ENCODE data around the gene KCNH2. TPM values are rescaled to one million over a fixed set of nuclear protein-coding genes. Genes with fewer than 3 reads are reported as not detected.

The KCNH2 gene
- total RNA-seq, 1 donor, result 0.94 TPM

- Histone ChIP-seq H3K9me3 (ENCODE audit: low read depth, low read length) (no peaks in the 10 kb centered on the region), H3K27me3 (ENCODE audit: insufficient read depth, low read length) (peaks cover 12% of the 10 kb centered on the region), H3K4me3 (ENCODE audit: low read length) (no peak overlapping the region), H3K4me1 (ENCODE audit: insufficient read depth, low read length) (peaks cover 4% of the 10 kb centered on the region)
These were observed 23.1 kb downstream of the KCNH2 start for GRCh38 chr7:150954986-150955518.

GRCh38 chr7:150954201-150954985 lies 23.7 kb downstream of the KCNH2 start:
- no peaks in the 10 kb centered on the region for H3K4me1 ChIP-seq (ENCODE audit: insufficient read depth, low read length)
- H3K27me3 ChIP-seq (ENCODE audit: insufficient read depth, low read length), result peaks cover 10% of the 10 kb centered on the region
- no peak overlapping the region for H3K4me3 ChIP-seq (ENCODE audit: low read length)
- no peaks in the 10 kb centered on the region for H3K9me3 ChIP-seq (ENCODE audit: low read depth, low read length)

DNA sequence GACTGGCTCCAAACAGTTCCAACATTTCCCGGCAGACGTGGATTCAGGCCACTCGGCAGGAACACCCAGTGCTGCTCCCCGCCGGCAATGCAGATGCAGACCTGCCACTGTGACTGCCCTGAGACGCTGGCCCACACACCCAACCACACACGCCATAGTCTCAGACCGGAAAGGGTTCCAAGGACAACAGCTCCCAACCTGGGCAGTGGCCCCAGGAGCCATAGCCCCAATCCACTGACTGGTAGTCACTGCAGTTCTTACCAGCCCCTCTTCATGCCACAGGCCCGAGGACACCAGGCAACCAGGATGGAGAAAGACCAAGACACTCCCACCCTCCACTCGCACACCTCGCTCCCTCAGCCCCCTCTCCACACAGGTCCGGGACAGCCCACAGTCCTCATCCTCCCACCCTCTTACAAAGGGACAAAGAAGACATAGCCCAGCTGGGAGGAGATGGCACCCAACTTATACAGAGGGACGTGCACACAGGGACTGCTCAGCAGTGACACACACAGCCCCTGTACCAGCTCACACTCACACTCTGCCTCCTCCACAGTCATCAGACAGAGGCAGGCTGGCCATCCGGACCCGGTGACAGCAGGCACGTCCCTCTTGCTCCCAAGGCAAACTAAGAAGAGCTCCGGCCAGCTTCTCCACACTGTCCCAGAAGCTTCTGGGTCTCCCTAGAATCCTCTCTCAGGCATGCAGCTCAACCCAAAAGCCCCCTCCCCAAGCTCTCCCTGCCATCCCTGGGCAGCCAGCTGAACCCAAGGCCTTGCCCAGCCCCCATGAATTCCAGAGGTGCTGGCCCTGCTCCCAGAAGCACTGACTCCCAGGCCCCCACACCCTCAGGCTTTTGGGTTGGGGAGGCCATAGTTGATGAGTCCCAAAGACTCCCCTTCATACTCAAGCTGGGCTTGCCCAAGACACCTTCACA lies 24.8 kb downstream of the KCNH2 start:
- H3K27me3 ChIP-seq (ENCODE audit: insufficient read depth, low read length), result peaks cover 3% of the 10 kb centered on the region
- no peaks in the 10 kb centered on the region for H3K4me1 ChIP-seq (ENCODE audit: insufficient read depth, low read length)
- no peaks in the 10 kb centered on the region for H3K9me3 ChIP-seq (ENCODE audit: low read depth, low read length)
- no peak overlapping the region for H3K4me3 ChIP-seq (ENCODE audit: low read length)

DNA sequence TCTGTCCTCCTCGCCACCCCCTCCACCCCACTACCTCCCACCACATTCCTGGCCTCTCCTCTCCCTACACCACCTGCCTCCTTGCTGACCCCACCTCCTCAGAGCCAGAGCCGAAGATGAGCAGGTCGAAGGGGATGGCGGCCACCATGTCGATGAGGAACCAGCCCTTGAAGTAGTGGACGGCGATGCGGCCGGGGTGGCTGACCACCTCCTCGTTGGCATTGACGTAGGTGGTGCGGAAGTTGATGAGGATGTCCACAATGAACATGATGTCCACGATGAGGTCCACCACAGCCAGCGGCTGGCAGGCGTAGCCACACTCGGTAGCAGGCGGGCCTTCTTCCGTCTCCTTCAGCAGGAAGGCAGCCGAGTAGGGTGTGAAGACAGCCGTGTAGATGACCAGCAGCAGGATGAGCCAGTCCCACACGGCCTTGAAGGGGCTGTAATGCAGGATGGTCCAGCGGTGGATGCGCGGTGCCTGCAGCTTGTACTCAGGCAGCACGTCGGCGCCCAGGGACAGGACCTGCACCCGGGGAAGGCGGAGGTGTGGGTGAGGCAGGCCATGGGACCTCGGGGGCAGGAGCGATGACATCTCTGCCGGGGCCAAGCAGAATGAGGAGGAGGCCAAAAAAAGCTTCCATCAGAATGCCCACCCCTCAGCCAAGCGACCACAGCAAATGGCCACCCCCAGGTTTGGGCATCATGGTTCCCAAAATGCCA lies 25.6 kb downstream of the KCNH2 start:
- no peaks in the 10 kb centered on the region for H3K9me3 ChIP-seq (ENCODE audit: low read depth, low read length)
- H3K4me1 ChIP-seq (ENCODE audit: insufficient read depth, low read length), result no peaks in the 10 kb centered on the region
- no peak overlapping the region for H3K4me3 ChIP-seq (ENCODE audit: low read length)
- no peaks in the 10 kb centered on the region for H3K27me3 ChIP-seq (ENCODE audit: insufficient read depth, low read length)

- H3K27me3 ChIP-seq (ENCODE audit: insufficient read depth, low read length), result no peaks in the 10 kb centered on the region
- H3K4me3 ChIP-seq (ENCODE audit: low read length), result no peak overlapping the region
- no peaks in the 10 kb centered on the region for H3K9me3 ChIP-seq (ENCODE audit: low read depth, low read length)
- no peaks in the 10 kb centered on the region for H3K4me1 ChIP-seq (ENCODE audit: insufficient read depth, low read length)
These were observed 26.6 kb downstream of the KCNH2 start for GRCh38 chr7:150951521-150951920.

DNA sequence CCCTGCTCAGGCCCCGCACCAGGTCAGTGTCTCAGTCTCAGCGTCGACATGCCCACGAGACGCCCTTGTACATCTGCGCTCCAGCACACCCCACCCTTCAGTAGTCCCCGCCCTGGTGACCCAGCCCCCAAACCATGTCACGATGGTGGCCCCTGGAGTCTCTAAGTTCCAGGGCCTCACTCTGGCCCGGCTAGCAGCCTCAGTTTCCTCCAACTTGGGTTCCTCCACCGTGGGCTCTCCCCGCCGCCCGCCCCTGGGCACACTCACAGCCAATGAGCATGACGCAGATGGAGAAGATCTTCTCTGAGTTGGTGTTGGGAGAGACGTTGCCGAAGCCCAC lies 27.0 kb downstream of the KCNH2 start:
- Histone ChIP-seq H3K4me1 (ENCODE audit: insufficient read depth, low read length) (no peaks in the 10 kb centered on the region), H3K4me3 (ENCODE audit: low read length) (no peak overlapping the region), H3K9me3 (ENCODE audit: low read depth, low read length) (no peaks in the 10 kb centered on the region), H3K27me3 (ENCODE audit: insufficient read depth, low read length) (no peaks in the 10 kb centered on the region)

DNA sequence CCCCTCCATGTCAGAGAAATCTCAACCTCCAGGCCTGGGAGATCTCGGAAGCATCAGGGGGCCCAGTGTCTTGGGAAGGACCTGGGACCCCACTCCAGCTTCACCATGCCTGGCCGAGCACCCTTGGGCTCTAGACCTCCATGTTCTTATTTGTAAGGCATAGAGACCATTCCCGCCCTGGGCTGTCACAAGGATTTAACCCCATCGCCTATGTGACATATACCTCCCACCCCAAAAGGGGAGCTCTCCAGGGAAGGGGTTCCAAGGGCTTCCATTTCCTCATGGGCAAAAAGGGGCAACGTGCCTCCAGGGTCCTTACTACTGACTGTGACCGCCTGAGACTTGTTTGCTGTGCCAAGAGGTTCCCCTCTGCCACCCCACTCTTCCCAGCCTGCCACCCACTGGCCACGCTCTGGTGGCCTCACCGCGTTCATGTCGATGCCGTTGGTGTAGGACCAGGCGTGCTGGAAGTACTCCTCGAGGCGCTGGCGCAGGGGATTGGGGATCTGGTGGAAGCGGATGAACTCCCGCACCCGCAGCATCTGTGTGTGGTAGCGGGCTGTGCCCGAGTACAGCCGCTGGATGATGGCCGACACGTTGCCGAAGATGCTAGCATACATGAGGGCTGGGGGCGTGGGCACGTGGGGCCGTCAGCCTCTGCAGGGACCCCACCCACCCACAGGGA lies 27.5 kb downstream of the KCNH2 start:
- H3K4me3 ChIP-seq (ENCODE audit: low read length), result no peak overlapping the region
- H3K4me1 ChIP-seq (ENCODE audit: insufficient read depth, low read length), result no peaks in the 10 kb centered on the region
- H3K9me3 ChIP-seq (ENCODE audit: low read depth, low read length), result no peaks in the 10 kb centered on the region
- H3K27me3 ChIP-seq (ENCODE audit: insufficient read depth, low read length), result no peaks in the 10 kb centered on the region

GRCh38 chr7:150949971-150950491 lies 28.1 kb downstream of the KCNH2 start:
- H3K4me1 ChIP-seq (ENCODE audit: insufficient read depth, low read length), result no peaks in the 10 kb centered on the region
- H3K27me3 ChIP-seq (ENCODE audit: insufficient read depth, low read length), result no peaks in the 10 kb centered on the region
- no peak overlapping the region for H3K4me3 ChIP-seq (ENCODE audit: low read length)
- no peaks in the 10 kb centered on the region for H3K9me3 ChIP-seq (ENCODE audit: low read depth, low read length)

- Histone ChIP-seq H3K4me3 (ENCODE audit: low read length) (no peak overlapping the region), H3K4me1 (ENCODE audit: insufficient read depth, low read length) (no peaks in the 10 kb centered on the region), H3K9me3 (ENCODE audit: low read depth, low read length) (no peaks in the 10 kb centered on the region), H3K27me3 (ENCODE audit: insufficient read depth, low read length) (no peaks in the 10 kb centered on the region)
These were observed 28.6 kb downstream of the KCNH2 start for GRCh38 chr7:150949564-150949963.

GRCh38 chr7:150948791-150949251 lies 29.3 kb downstream of the KCNH2 start:
- Histone ChIP-seq H3K27me3 (ENCODE audit: insufficient read depth, low read length) (no peaks in the 10 kb centered on the region), H3K4me3 (ENCODE audit: low read length) (no peak overlapping the region), H3K4me1 (ENCODE audit: insufficient read depth, low read length) (no peaks in the 10 kb centered on the region), H3K9me3 (ENCODE audit: low read depth, low read length) (no peaks in the 10 kb centered on the region)

DNA sequence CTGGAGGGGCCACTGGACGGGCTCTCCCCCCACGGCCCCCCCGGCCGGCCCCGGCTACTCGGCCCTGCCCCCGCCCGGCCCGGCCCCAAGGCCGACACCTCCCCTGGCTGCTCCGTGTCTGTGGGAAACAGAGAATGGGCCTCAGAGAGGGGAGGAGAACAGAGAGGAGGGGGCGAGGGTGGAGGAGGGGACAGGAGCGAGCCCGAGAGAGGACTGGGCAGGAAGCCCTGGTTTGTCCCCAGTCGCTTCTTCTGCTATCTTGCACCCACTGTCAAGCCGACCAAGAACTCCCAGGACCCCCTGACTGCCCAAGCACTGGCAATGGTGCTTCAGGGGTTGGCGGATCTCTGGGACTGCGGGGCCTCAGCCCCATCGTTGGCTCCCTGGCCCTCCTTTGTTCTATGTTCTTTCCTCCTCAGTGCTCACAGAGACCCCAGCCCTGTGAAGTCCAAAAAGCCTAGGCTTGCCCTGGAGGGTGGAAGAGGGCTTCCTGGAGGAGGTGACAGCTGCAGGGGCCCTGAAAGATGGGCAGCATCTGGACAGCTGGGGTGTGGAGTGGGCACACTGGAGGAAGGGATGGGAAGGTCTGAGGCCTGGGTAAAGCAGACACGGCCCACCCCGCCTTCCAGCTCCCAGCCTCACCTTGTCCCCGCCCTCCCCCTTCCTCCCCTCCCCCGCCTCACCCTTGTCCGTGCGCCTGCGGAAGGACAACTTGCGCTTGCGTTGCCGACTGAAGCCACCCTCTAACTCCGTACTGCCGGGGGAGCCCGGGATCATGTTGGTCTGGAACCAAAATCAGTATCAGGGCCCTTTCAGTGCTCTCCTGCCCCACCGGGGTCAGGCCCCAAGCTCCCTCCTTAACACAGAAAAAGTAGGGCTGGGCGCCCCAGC lies 30.1 kb downstream of the KCNH2 start:
- H3K27me3 ChIP-seq (ENCODE audit: insufficient read depth, low read length), result no peaks in the 10 kb centered on the region
- H3K9me3 ChIP-seq (ENCODE audit: low read depth, low read length), result no peaks in the 10 kb centered on the region
- H3K4me1 ChIP-seq (ENCODE audit: insufficient read depth, low read length), result no peaks in the 10 kb centered on the region
- H3K4me3 ChIP-seq (ENCODE audit: low read length), result no peak overlapping the region

DNA sequence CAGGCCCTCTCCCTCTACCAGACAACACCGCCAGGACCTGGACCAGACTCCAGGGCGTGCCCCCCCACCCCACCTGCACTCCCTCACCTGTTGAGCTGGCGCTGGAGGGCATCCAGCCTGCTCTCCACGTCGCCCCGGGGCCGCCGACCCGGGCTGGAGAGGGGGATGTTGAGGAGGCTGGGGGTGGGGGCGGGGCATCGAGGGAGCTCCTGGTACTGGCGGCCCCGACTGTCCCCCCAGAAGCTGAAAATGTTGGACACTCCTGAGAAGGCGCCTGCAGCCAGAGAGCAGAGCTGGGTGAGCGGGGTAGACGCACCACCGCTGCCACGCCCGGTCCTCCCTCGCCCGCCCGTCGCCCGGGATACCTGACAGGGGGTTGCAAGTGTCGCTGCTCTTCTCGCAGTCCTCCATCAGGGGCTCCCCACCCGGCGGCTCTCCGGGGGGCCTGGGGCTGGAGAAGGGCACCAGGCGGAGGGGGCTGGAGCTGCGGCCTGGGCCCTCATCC lies 30.8 kb downstream of the KCNH2 start:
- Histone ChIP-seq H3K9me3 (ENCODE audit: low read depth, low read length) (no peaks in the 10 kb centered on the region), H3K4me1 (ENCODE audit: insufficient read depth, low read length) (peaks cover 6% of the 10 kb centered on the region), H3K27me3 (ENCODE audit: insufficient read depth, low read length) (no peaks in the 10 kb centered on the region), H3K4me3 (ENCODE audit: low read length) (no peak overlapping the region)
